K562 (cell line): ENCODE data around the gene ARHGEF25. TPM values are rescaled to one million over a fixed set of nuclear protein-coding genes. Genes with fewer than 3 reads are reported as not detected.

Source experiments
- BHLHE40 ChIP-seq: IDR thresholded peaks from 2 replicates; pipeline ENCODE4 v1.6.1; 2011; ENCODE audit warnings: low read length, improper control_type of control experiment
- CHAMP1 ChIP-seq: fragments of 450-650 bp; IDR thresholded peaks from 2 replicates; pipeline ENCODE4 v1.6.1; 2016; ENCODE audit warnings: mild to moderate bottlenecking
- FOXA1 ChIP-seq: fragments of 450-650 bp; IDR thresholded peaks from 2 replicates; pipeline ENCODE4 v1.6.1; 2016; ENCODE audit warnings: mild to moderate bottlenecking, borderline replicate concordance
- FOXK1 ChIP-seq: sonication (generic); formaldehyde crosslinking; IDR thresholded peaks from 2 replicates; pipeline ENCODE4 v1.8.0; 2022; ENCODE audit warnings: missing genetic modification reagents, mild to moderate bottlenecking, borderline replicate concordance
- GABPB1 ChIP-seq: sonication (generic); formaldehyde crosslinking; IDR thresholded peaks from 2 replicates; pipeline ENCODE4 v1.8.0; 2022; ENCODE audit warnings: mild to moderate bottlenecking, missing genetic modification reagents
- KDM2B ChIP-seq: fragments of 250-450 bp; sonication (Bioruptor Pico); IDR thresholded peaks from 2 replicates; pipeline ENCODE4 v1.8.0; 2021; ENCODE audit warnings: mild to moderate bottlenecking, moderate library complexity
- MTA3 ChIP-seq: fragments of 450-650 bp; formaldehyde crosslinking; IDR thresholded peaks from 2 replicates; pipeline ENCODE4 v1.6.1; 2017; ENCODE audit warnings: mild to moderate bottlenecking, borderline replicate concordance
- NCOA4 ChIP-seq: fragments of 450-650 bp; IDR thresholded peaks from 2 replicates; pipeline ENCODE4 v1.6.1; 2018; ENCODE audit warnings: mild to moderate bottlenecking; ENCODE audit not compliant: partially characterized antibody
- REST ChIP-seq, 2 experiments: fragments of 450-650 bp; formaldehyde crosslinking in 1 of 2; IDR thresholded peaks; 2 replicates each; pipeline versions ENCODE4 v1.4.0 to v1.6.1; 2014 to 2020; ENCODE audit warnings: mild to moderate bottlenecking in 2 of 2, borderline replicate concordance in 1 of 2, low read depth in 1 of 2
- SP2 ChIP-seq: IDR thresholded peaks from 2 replicates; pipeline ENCODE4 v1.6.1; 2011; ENCODE audit warnings: mild to moderate bottlenecking, low read depth, low read length, moderate library complexity; ENCODE audit not compliant: poor library complexity, severe bottlenecking; ENCODE audit errors: extremely low read depth
- TCF7 ChIP-seq: sonication (generic); IDR thresholded peaks from 2 replicates; pipeline ENCODE4 v1.6.1; 2016; ENCODE audit warnings: antibody characterized with exemption, borderline replicate concordance
- TFAP4 ChIP-seq: sonication (generic); formaldehyde crosslinking; IDR thresholded peaks from 2 replicates; pipeline ENCODE4 v1.8.0; 2022; ENCODE audit warnings: missing genetic modification reagents, mild to moderate bottlenecking, moderate library complexity, borderline replicate concordance
- ZFPM2 ChIP-seq: fragments of 250-450 bp; sonication (Bioruptor Pico); IDR thresholded peaks from 2 replicates; pipeline ENCODE4 v1.5.1; 2022; ENCODE audit warnings: mild to moderate bottlenecking
- ZNF24 ChIP-seq: fragments of 450-650 bp; IDR thresholded peaks from 2 replicates; pipeline ENCODE4 v1.6.1; 2016
- ZNF384 ChIP-seq: IDR thresholded peaks from 2 replicates; pipeline ENCODE4 v1.6.1; 2012; ENCODE audit warnings: low read depth, low read length, improper control_type of control experiment
- polyA plus RNA-seq, 8 experiments: library from polyadenylated mRNA; depleted of rRNA in 4 of 8; stranded (reverse) in 5 of 8; unstranded in 3 of 8; fragments of >200 nt; fragmentation: Nextera tagmentation in 2 of 8; fragmentation: Illumina TruSeq in 1 of 8; extraction: Ambion mirVana in 2 of 8; extraction: Trizol in 1 of 8; gene quantifications; 2 replicates each; pipeline versions ENCODE4 v1.2.1 to v1.2.3, GENCODE V29; 2011 to 2014; ENCODE audit warnings: inconsistent platforms in 1 of 8, missing spikeins in 1 of 8
- total RNA-seq, 7 experiments: library from RNA; depleted of rRNA in 6 of 7; stranded (reverse); fragments of >200 nt in 6 of 7; fragmentation: Illumina TruSeq in 2 of 7; extraction: Trizol in 2 of 7; gene quantifications; 2 replicates each; pipeline versions ENCODE4 v1.2.1 to v1.2.3, GENCODE V29; 2011 to 2021; ENCODE audit warnings: low replicate concordance in 1 of 7

ARHGEF25 gene
- total and polyA plus RNA-seq, 9 of the 15 experiments (the other 6 are each of a cell fraction or from before 2014, with no cell fraction given), result 0.13 to 17.3 (median 11.6) TPM

- TF ChIP-seq TFAP4 (CRISPR knock-in tag) (peak; percentile 60; the same call in 1 of the 2 replicates), NCOA4 (no peak), FOXK1 (no peak), KDM2B (peak; percentile 99), GABPB1 (CRISPR knock-in tag) (peak; percentile 21; the same call in 1 of the 2 replicates), ZNF24 (0 out of 2 replicates have a peak, but pooled peaks have one; percentile 31), REST (IDR thresholded peaks at IDR 0.05; ENCODE audit: borderline replicate concordance) (peak; percentile 72), REST (CRISPR knock-in tag; IDR thresholded peaks at IDR 0.05; ENCODE audit: low read depth) (no peak), ZFPM2 (CRISPR knock-in tag) (no peak), CHAMP1 (no peak), FOXA1 (no peak), BHLHE40 (peak; percentile 45; the same call in 1 of the 2 replicates), MTA3 (peak; percentile 37; the same call in 1 of the 2 replicates), TCF7 (no peak), SP2 (no peak), ZNF384 (0 out of 2 replicates have a peak, but pooled peaks have one; percentile 33)
These were observed 22.0 kb downstream of the ARHGEF25 start, which contains the start of gene B4GALNT1 (continued) for GRCh38 chr12:57632958-57633840.
